DOHH2 (cell line): ENCODE measurements around the gene SNCAIP.

ENCODE experiments used
- CTCF ChIP-seq: fragments of 200-600 bp; sonication (generic); IDR thresholded peaks from one replicate; pipeline ENCODE4 v1.5.1; 2014; ENCODE audit warnings: antibody characterized with exemption, mild to moderate bottlenecking, low read depth, low read length; ENCODE audit not compliant: poor library complexity, severe bottlenecking
- EZH2phosphoT487 ChIP-seq: fragments of 200-600 bp; sonication (generic); IDR thresholded peaks from 2 replicates; pipeline ENCODE4 v1.6.1; 2017; ENCODE audit warnings: borderline replicate concordance, mild to moderate bottlenecking, antibody characterized with exemption, low read length, moderate library complexity, mixed read lengths

GRCh38 chr5:122323738-122324137, 11.7 kb downstream of the SNCAIP start:
- TF ChIP-seq CTCF, result no peak
- TF ChIP-seq EZH2phosphoT487, result no peak
